Ishikawa (cell line): ENCODE measurements around the gene DNAH3.

Source experiments
- CEBPB ChIP-seq: IDR thresholded peaks from 2 replicates; pipeline ENCODE4 v1.6.1; 2012
- CREB1 ChIP-seq: IDR thresholded peaks from 2 replicates; pipeline ENCODE4 v1.6.1; 2012; ENCODE audit warnings: low read depth
- EGR1 ChIP-seq: IDR thresholded peaks from 2 replicates; pipeline ENCODE4 v1.6.1; 2012
- EP300 ChIP-seq: IDR thresholded peaks from 2 replicates; pipeline ENCODE4 v1.6.1; 2012; ENCODE audit warnings: borderline replicate concordance
- FOXM1 ChIP-seq: IDR thresholded peaks from 2 replicates; pipeline ENCODE4 v1.6.1; 2012; ENCODE audit warnings: low read depth, borderline replicate concordance
- MAX ChIP-seq: IDR thresholded peaks from 2 replicates; pipeline ENCODE4 v1.6.1; 2012
- NFIC ChIP-seq: IDR thresholded peaks from 2 replicates; pipeline ENCODE4 v1.6.1; 2012
- RAD21 ChIP-seq: IDR thresholded peaks from 2 replicates; pipeline ENCODE4 v1.6.1; 2012; ENCODE audit warnings: low read depth
- REST ChIP-seq: IDR thresholded peaks from 2 replicates; pipeline ENCODE4 v1.6.1; 2012; ENCODE audit warnings: low read depth, mild to moderate bottlenecking
- TAF1 ChIP-seq: IDR thresholded peaks from 2 replicates; pipeline ENCODE4 v1.6.1; 2012; ENCODE audit warnings: low read depth, mild to moderate bottlenecking
- TCF12 ChIP-seq: IDR thresholded peaks from 2 replicates; pipeline ENCODE4 v1.6.1; 2012; ENCODE audit warnings: low read depth
- TEAD4 ChIP-seq: IDR thresholded peaks from 2 replicates; pipeline ENCODE4 v1.6.1; 2012
- USF1 ChIP-seq: IDR thresholded peaks from 2 replicates; pipeline ENCODE4 v1.6.1; 2012
- YY1 ChIP-seq: IDR thresholded peaks from 2 replicates; pipeline ENCODE4 v1.6.1; 2012; ENCODE audit warnings: low read depth
- ZBTB7A ChIP-seq: IDR thresholded peaks from 2 replicates; pipeline ENCODE4 v1.6.1; 2012; ENCODE audit warnings: low read depth

Gene DNAH3

GRCh38 chr16:21163576-21163975 lies 12.9 kb upstream of the DNAH3 start:
- TF ChIP-seq YY1 (no peak), NFIC (no peak), TAF1 (no peak), MAX (no peak), EP300 (no peak), CREB1 (no peak), TCF12 (no peak), ZBTB7A (no peak), FOXM1 (no peak), RAD21 (no peak), EGR1 (no peak), TEAD4 (no peak), USF1 (no peak), REST (no peak)

GRCh38 chr16:21162661-21163151 lies 12.1 kb upstream of the DNAH3 start:
- TF ChIP-seq EP300 (no peak), NFIC (no peak), RAD21 (no peak), EGR1 (no peak), TEAD4 (no peak), TAF1 (no peak), REST (no peak), ZBTB7A (no peak), CREB1 (no peak), FOXM1 (no peak), MAX (no peak), USF1 (no peak)

- no peak for TF ChIP-seq EP300
- no peak for TF ChIP-seq FOXM1
- TF ChIP-seq TAF1, result no peak
- no peak for TF ChIP-seq NFIC
- TF ChIP-seq ZBTB7A, result no peak
- TF ChIP-seq EGR1, result no peak
- TF ChIP-seq CREB1, result no peak
- TF ChIP-seq TCF12, result no peak
- TF ChIP-seq REST, result no peak
- TF ChIP-seq RAD21, result no peak
- TF ChIP-seq TEAD4, result no peak
- TF ChIP-seq USF1, result no peak
- no peak for TF ChIP-seq MAX
- TF ChIP-seq YY1, result no peak
- no peak for TF ChIP-seq CEBPB
Observed at GRCh38 chr16:21161211-21161610, 10.6 kb upstream of the DNAH3 start.

GRCh38 chr16:21160276-21160675 lies 9.6 kb upstream of the DNAH3 start:
- TF ChIP-seq REST (no peak), YY1 (no peak), EGR1 (no peak), CEBPB (no peak), TAF1 (no peak), USF1 (no peak)
